ENCODE results near the gene OR10H3. TPM values are rescaled to one million over a fixed set of nuclear protein-coding genes. Genes with fewer than 3 reads are reported as not detected.

Gene OR10H3, protein sequence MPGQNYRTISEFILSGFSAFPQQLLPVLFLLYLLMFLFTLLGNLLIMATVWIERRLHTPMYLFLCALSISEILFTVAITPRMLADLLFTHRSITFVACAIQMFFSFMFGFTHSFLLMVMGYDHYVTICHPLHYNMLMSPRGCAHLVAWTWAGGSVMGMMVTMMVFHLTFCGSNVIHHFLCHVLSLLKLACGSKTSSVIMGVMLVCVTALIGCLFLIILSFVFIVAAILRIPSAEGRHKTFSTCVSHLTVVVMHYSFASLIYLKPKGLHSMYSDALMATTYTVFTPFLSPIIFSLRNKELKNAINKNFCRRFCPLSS
- total RNA-seq (not detected in 2 replicates), polyA plus RNA-seq (not detected in 2 replicates), polyA minus RNA-seq (not detected in 2 replicates)
- total RNA-seq (2013) = not detected

DNA sequence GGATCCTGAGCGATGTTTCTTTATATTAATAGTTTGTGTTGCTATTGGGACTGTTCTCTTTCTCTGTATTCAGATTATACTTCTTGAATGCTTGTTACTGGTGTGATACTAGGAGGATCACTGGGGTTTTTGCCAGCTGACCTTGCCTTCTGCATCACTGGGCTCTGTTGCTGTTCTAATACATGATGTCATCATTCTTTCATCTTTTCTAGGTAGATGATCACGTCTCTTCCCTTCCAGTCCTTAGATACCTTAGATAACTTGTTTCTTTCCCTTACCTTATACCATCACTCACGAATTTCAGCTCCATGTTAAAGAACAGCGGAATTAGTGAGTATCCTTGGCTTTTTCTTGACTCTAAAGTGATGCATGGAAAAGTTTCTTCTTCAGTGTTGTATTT, at the start of gene OR10H3:
TSS of gene OR10H3 (plus strand) at position 264 of the 400 bp plus-strand sequence. CDS start 3,408 bp downstream, outside the sequence.
- ATAC-seq (ENCODE audit: low read depth) = no peak
- WGBS (ENCODE audit: insufficient coverage) = 60% methylated on average over 1 of the region's 4 CpGs
- CTCF ChIA-PET = no interaction called here

More for the DNA sequence above, at the start of gene OR10H3:
- Histone ChIP-seq H4K20me1 (ENCODE audit: control insufficient read depth, insufficient read depth, low read length, poor library complexity, severe bottlenecking) (no peaks in the 10 kb centered on the region), H3K79me2 (ENCODE audit: control insufficient read depth, insufficient read depth, low read length) (no peaks in the 10 kb centered on the region), H3K36me3 (replicated peaks in 1 of 2; ENCODE audit: control extremely low read depth in 1 of 2, control insufficient read depth in 1 of 2, extremely low read depth in 1 of 2, insufficient read depth in 2 of 2, low read length in 1 of 2) (no peaks in the 10 kb centered on the region), H3K4me2 (replicated peaks; ENCODE audit: low read depth, low read length, poor library complexity, severe bottlenecking) (no peak within 1 kb of the TSS), H2AFZ (ENCODE audit: insufficient read depth, low read depth, low read length, poor library complexity, severe bottlenecking) (no peak within 1 kb of the TSS), H3K4me1 (ENCODE audit: control insufficient read depth in 2 of 2, insufficient read depth in 2 of 2, low read length in 2 of 2) (no peaks in the 10 kb centered on the region), H3K9ac (ENCODE audit: low read length) (no peak within 1 kb of the TSS), H3K27me3 (replicated peaks in 1 of 4; ENCODE audit: control extremely low read depth in 1 of 4, control insufficient read depth in 3 of 4, insufficient read depth in 4 of 4, low read length in 3 of 4) (peaks cover 0 to 11% (median 2%) of the 10 kb centered on the region in 4 experiments), H3K4me3 (ENCODE audit: control extremely low read depth in 1 of 5, extremely low read depth in 1 of 5, insufficient read depth in 1 of 5, low read depth in 2 of 5, low read length in 4 of 5) (no peak within 1 kb of the TSS), H3K27ac (ENCODE audit: low read length in 2 of 2) (no peak within 1 kb of the TSS), H3K9me3 (ENCODE audit: control extremely low read depth in 1 of 3, control insufficient read depth in 2 of 3, insufficient read depth in 1 of 3, low read length in 2 of 3) (peaks cover 3 to 18% (median 9%) of the 10 kb centered on the region in 3 donors)
- Mint-ChIP-seq H3K4me3 (no peak within 1 kb of the TSS), H3K4me1 (no peaks in the 10 kb centered on the region), H3K27ac (no peak within 1 kb of the TSS), H3K27me3 (peaks cover 41% of the 10 kb centered on the region), H3K9me3 (ENCODE audit: insufficient read depth) (peaks cover 9% of the 10 kb centered on the region)
- TF ChIP-seq CTCF (IDR thresholded peaks at IDR 0.05) (no peak), EZH2 (IDR thresholded peaks at IDR 0.05; ENCODE audit: borderline replicate concordance, insufficient read depth, low read depth, low read length, poor library complexity, severe bottlenecking) (no peak)
- no peak for DNase-seq
- intact Hi-C loops (cut with micrococcal nuclease) = no loop called here
- POLR2A ChIA-PET = no interaction called here
